GM18502 (cell line): ENCODE data around the gene SRGAP3.

Experiments
- ATAC-seq: cut with Tn5 transposase; IDR thresholded peaks from one replicate; pipeline ENCODE4 v1.9.1; 2021; ENCODE audit warnings: mild to moderate bottlenecking; ENCODE audit not compliant: unreplicated experiment, poor library complexity

Gene SRGAP3

GRCh38 chr3:9153904-9154619 is 95.4 kb downstream of the SRGAP3 start:
- no peak for ATAC-seq

- no peak for ATAC-seq
These were observed 98.2 kb downstream of the SRGAP3 start for GRCh38 chr3:9151240-9151639.

- ATAC-seq: no peak
These were observed 99.9 kb downstream of the SRGAP3 start for GRCh38 chr3:9149566-9149965.

GRCh38 chr3:9147896-9148266 is 101.6 kb downstream of the SRGAP3 start:
- ATAC-seq: no peak

- peak; percentile 85 for ATAC-seq
These were observed 102.1 kb downstream of the SRGAP3 start for GRCh38 chr3:9147215-9147895.

- peak; percentile 61 for ATAC-seq
These were observed 102.9 kb downstream of the SRGAP3 start for GRCh38 chr3:9146367-9147071.

- no peak for ATAC-seq
These were observed 106.3 kb downstream of the SRGAP3 start for GRCh38 chr3:9143184-9143583.

GRCh38 chr3:9142362-9142761 is 107.1 kb downstream of the SRGAP3 start:
- ATAC-seq: no peak

GRCh38 chr3:9141928-9142289 is 107.5 kb downstream of the SRGAP3 start:
- ATAC-seq: no peak

- no peak for ATAC-seq
These were observed 110.1 kb downstream of the SRGAP3 start for GRCh38 chr3:9139366-9139765.

- ATAC-seq: no peak
These were observed 111.8 kb downstream of the SRGAP3 start for GRCh38 chr3:9137676-9138075.

GRCh38 chr3:9136746-9137465 is 112.5 kb downstream of the SRGAP3 start:
- no peak for ATAC-seq

- ATAC-seq: no peak
These were observed 113.4 kb downstream of the SRGAP3 start for GRCh38 chr3:9135930-9136525.

GRCh38 chr3:9135526-9135925 is 113.9 kb downstream of the SRGAP3 start:
- ATAC-seq: no peak

GRCh38 chr3:9133656-9134055 is 115.8 kb downstream of the SRGAP3 start:
- ATAC-seq: no peak

GRCh38 chr3:9130345-9131305 is 118.8 kb downstream of the SRGAP3 start:
- ATAC-seq: no peak

GRCh38 chr3:9129365-9129764 is 120.1 kb downstream of the SRGAP3 start:
- ATAC-seq: no peak

GRCh38 chr3:9125278-9125951 is 124.0 kb downstream of the SRGAP3 start:
- ATAC-seq: no peak

GRCh38 chr3:9124730-9125129 is 124.7 kb downstream of the SRGAP3 start:
- ATAC-seq: no peak
